NCI-H1105 treated with DMSO at 0.1 percent for 48 hours (cell line): ENCODE data around the gene CDK5R2.
A peak's percentile ranks its signal among the peaks of the same experiment; 100 is the strongest.

ENCODE experiments used
- DNase-seq: peaks from one replicate; lab custom pipeline; 2025; lab: John Stamatoyannopoulos, UW

CDK5R2 gene

GRCh38 chr2:218962859-218963492, 3.5 kb downstream of the CDK5R2 start:
- peak; percentile 94 for DNase-seq

- DNase-seq, result no peak
Measured at GRCh38 chr2:218963601-218964000, 4.1 kb downstream of the CDK5R2 start.

GRCh38 chr2:218964041-218964771, 4.7 kb downstream of the CDK5R2 start:
- DNase-seq, result no peak

GRCh38 chr2:218970894-218971293, 11.4 kb downstream of the CDK5R2 start:
- no peak for DNase-seq

GRCh38 chr2:218975060-218975777, 15.8 kb downstream of the CDK5R2 start:
- no peak for DNase-seq

GRCh38 chr2:218979846-218980734, 20.6 kb downstream of the CDK5R2 start:
- peak; percentile 78 for DNase-seq

GRCh38 chr2:218980735-218981389, 21.4 kb downstream of the CDK5R2 start:
- peak; percentile 39 for DNase-seq

GRCh38 chr2:218981390-218981880, 22.0 kb downstream of the CDK5R2 start:
- no peak for DNase-seq

GRCh38 chr2:218981881-218982585, 22.6 kb downstream of the CDK5R2 start:
- DNase-seq, result peak; percentile 35

- no peak for DNase-seq
Measured at GRCh38 chr2:218982586-218983262, 23.3 kb downstream of the CDK5R2 start.

GRCh38 chr2:218983263-218983933, 23.9 kb downstream of the CDK5R2 start:
- peak; percentile 26 for DNase-seq

GRCh38 chr2:218983934-218984238, 24.4 kb downstream of the CDK5R2 start:
- no peak for DNase-seq

GRCh38 chr2:218984239-218985020, 25.0 kb downstream of the CDK5R2 start:
- peak; percentile 51 for DNase-seq

- DNase-seq, result peak; percentile 42
Measured at GRCh38 chr2:218985021-218985324, 25.5 kb downstream of the CDK5R2 start, which contains the start of gene FEV. Gene FEV, minus strand, starts transcription at chr2:218985184. Its CDS starts 109 bp downstream, at chr2:218985075.

- DNase-seq, result peak; percentile 29
Measured at GRCh38 chr2:218985325-218986091, 26.0 kb downstream of the CDK5R2 start.

- DNase-seq, result no peak
Measured at GRCh38 chr2:218986148-218986761, 26.8 kb downstream of the CDK5R2 start.

- no peak for DNase-seq
Measured at GRCh38 chr2:218988164-218988563, 28.7 kb downstream of the CDK5R2 start.

GRCh38 chr2:218988650-218989049, 29.2 kb downstream of the CDK5R2 start:
- no peak for DNase-seq
